Brain microvascular endothelial cell (primary cell): ENCODE data around the gene APBB1IP.
"Not testable (repeated sequence)": the region's sequence is repeated elsewhere in the genome, so short reads cannot be mapped to it uniquely, and the experiment has no call there.

Experiments used
- DNase-seq: peaks from one replicate; pipeline ENCODE4 v3.0.0-alpha.2; 2020
- H3K27ac ChIP-seq: fragments of 250-450 bp; sonication (Bioruptor Pico); 2 replicates; pipeline ENCODE4 v1.5.1; 2020; ENCODE audit warnings: mild to moderate bottlenecking, moderate library complexity
- H3K27me3 ChIP-seq: fragments of 250-450 bp; sonication (Bioruptor Pico); replicated peaks from 2 replicates; pipeline ENCODE4 v1.5.1; 2020; ENCODE audit warnings: mild to moderate bottlenecking
- H3K36me3 ChIP-seq: fragments of 250-450 bp; sonication (Bioruptor Pico); replicated peaks from 2 replicates; pipeline ENCODE4 v1.5.1; 2020; ENCODE audit warnings: mild to moderate bottlenecking
- H3K4me3 ChIP-seq: 2 replicates; pipeline ENCODE4 v1.5.1; 2011; ENCODE audit warnings: low read depth, mild to moderate bottlenecking, control low read depth, low read length, moderate library complexity
- CTCF ChIP-seq: IDR thresholded peaks from 2 replicates; pipeline ENCODE4 v1.5.1; 2011; ENCODE audit warnings: low read depth, mild to moderate bottlenecking, moderate library complexity, low read length, control low read depth, inconsistent platforms; ENCODE audit errors: missing control alignments
- in situ Hi-C: cut with HindIII; loops from 2 replicates; pipeline ENCODE4 v1.10.0; 2017; ENCODE audit warnings: low sequenced_read_pairs, low pct_ligation_motif_present

APBB1IP gene

DNA sequence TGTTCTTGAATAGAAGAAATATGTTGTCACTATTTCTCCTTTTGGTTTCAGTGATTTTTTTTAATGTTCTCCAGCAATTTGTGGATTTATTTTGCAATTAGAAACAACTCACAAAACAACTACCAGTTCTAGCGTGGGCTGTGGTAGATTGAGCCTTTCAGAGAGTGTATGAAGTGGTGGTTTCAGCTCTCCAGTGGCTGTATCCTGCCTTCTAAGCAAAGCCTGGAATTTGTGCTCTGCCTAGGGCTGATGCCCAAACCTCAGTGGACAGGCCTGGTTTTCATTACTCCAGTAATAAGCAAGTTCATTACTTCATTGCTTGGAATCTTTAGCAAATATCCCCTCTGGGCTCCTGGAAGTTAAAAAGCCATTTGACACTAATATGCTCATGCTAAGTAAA is 35.9 kb downstream of the APBB1IP start:
- Histone ChIP-seq H3K27me3 (no peaks in the 10 kb centered on the region), H3K36me3 (no peaks in the 10 kb centered on the region), H3K4me3 (no peak overlapping the region), H3K27ac (no peak overlapping the region)
- no peak for DNase-seq
- no peak for TF ChIP-seq CTCF
- in situ Hi-C loops: no loop called here

- in situ Hi-C loops, H3K4me3 ChIP-seq, H3K36me3 ChIP-seq, H3K27me3 ChIP-seq, H3K27ac ChIP-seq, DNase-seq: not testable (repeated sequence)
Measured at GRCh38 chr10:26474845-26475244, 36.7 kb downstream of the APBB1IP start.

DNA sequence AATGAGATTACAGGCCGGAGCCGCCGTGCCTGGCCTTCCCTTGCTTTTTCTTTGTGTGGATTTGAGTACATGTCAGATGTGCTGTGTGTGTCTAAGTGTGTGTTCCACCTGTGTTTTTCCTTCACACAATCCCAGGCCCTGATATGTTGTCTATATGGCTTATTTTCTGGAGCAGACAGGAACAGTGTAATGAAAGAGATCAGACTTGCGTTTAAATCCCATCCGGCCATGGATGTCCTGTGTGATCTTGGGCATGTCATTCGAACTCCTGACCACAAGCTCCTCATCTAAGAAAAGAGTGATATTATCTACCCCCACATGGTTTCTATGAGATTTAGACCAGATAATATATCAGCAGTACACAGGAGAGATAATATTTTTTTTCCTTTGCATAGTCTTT is 37.2 kb downstream of the APBB1IP start:
- Histone ChIP-seq H3K27me3 (no peaks in the 10 kb centered on the region), H3K4me3 (no peak overlapping the region), H3K36me3 (no peaks in the 10 kb centered on the region), H3K27ac (no peak overlapping the region)
- in situ Hi-C loops: no loop called here
- TF ChIP-seq CTCF: no peak
- no peak for DNase-seq

DNA sequence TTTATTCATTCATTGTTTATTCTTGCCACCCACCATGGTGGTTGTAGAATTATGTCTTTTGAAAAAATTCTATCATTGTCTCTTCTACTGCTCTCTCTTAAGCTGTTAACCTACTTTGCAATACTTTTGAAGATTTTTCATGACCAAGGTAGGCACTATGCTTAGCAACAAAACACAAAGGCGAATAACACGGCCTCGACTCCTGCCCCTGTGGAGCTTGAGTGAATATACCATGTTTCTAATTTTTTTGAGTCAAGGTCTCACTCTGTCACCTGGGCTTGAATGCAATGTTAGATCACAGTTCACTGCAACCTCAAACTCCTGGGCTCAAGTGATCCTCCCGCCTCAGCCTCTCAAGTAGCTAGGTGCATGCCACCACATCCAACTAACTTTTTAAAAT is 39.4 kb downstream of the APBB1IP start:
- in situ Hi-C loops: no loop called here
- Histone ChIP-seq H3K4me3 (no peak overlapping the region), H3K27ac (no peak overlapping the region)

DNA sequence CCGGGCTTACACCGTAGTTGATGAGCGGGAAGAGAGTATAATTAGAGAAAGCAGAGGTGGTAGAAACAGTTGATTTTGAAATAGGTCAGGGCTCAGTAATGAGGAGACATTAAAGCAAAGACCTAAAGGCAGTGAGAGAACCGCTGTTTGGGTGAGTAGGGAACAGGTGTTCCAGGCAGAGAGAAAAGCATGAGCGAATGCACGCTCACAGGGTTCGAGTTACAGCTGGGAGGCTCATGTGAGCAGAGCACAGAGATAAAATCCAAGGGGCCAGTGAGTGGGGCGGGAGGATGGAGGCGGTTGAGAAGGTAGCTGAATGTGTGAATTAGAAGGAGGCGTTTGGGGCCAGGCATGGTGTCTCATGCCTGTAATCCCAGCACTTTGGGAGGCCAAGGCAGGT is 39.9 kb downstream of the APBB1IP start:
- no peak for TF ChIP-seq CTCF
- Histone ChIP-seq H3K27me3 (no peaks in the 10 kb centered on the region), H3K36me3 (no peaks in the 10 kb centered on the region), H3K27ac (no peak overlapping the region), H3K4me3 (no peak overlapping the region)
- no peak for DNase-seq
- in situ Hi-C loops: no loop called here

More for the DNA sequence above, 39.4 kb downstream of the APBB1IP start:
- TF ChIP-seq CTCF: no peak
- Histone ChIP-seq H3K27me3 (no peaks in the 10 kb centered on the region), H3K36me3 (no peaks in the 10 kb centered on the region)
- DNase-seq: no peak

DNA sequence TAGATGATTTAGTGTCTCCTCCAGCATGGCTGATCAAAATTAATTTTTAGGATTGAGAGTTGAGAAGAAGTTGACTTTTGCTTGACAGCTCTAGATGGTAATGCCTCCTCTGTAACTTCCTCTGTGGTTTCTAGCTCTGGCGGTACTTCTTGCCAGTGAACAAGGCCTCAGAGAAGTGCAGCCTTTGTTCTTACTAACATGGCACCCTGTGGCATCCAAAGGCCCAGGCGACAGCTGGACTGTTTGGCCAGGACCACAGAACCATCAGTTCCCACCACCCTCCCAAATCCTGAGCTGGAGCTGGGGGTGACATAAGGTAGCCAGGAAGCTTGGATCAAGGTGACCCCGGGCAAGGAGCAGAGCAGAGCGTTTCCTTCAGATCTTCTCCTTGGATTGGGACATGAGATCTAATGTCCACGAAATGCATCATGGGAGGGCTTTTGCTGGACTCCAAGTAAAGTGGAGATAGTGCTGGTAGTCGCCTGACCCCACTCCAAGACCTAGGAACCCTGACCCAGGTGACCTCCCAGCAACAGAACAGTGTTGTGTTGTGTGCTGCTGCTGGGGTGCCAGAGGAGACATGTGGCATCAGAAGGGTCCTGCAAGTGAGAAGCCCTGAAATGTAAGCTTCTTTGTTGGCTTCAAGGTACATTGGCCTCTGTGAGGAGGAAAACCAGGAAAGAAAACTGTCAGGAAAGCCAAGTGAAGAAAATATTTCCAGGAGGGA is 41.8 kb downstream of the APBB1IP start:
- DNase-seq: no peak
- TF ChIP-seq CTCF: no peak
- Histone ChIP-seq H3K36me3 (no peaks in the 10 kb centered on the region), H3K4me3 (no peak overlapping the region), H3K27ac (no peak overlapping the region), H3K27me3 (no peaks in the 10 kb centered on the region)
- in situ Hi-C loops: no loop called here
